ENCODE results near the gene APOBEC3G.
"Not testable (repeated sequence)": the region's sequence is repeated elsewhere in the genome, so short reads cannot be mapped to it uniquely, and the experiment has no call there.

APOBEC3G gene

DNA sequence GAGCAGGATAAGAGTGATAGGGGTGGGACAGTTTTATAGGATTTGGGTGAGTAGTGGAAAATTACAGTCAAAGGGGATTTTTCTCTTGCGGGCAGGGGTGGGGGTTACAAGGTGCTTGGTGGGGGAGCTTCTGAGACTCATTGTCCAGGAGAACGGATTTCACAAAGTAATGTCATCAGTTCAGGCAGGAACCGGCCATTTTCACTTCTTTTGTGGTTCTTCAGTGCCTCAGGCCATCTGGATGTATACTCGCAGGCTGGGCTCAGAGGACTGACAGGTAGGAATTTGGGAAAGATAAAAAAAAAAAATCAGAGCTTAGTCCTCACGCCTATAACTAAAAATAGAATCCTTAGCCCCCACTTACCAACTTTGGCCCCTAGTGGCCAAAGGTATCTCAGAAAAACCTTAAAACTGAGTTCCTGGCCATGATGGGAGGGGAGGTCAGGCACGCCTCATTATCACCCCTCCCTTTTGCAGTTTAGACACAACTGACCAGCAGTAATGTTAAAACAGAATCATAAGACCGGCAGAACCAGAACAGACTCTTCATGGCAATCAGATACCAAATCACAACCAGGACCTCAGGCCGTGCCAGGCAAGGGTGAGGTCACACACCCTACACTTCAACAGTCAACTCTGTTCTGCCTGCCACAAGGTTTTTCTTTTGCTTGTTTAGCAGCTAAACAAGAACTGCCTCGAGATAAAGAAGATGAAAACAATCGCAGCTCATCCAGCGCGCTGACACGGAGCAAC, 8.9 kb upstream of the APOBEC3G start:
- no peak for DNase-seq

DNA sequence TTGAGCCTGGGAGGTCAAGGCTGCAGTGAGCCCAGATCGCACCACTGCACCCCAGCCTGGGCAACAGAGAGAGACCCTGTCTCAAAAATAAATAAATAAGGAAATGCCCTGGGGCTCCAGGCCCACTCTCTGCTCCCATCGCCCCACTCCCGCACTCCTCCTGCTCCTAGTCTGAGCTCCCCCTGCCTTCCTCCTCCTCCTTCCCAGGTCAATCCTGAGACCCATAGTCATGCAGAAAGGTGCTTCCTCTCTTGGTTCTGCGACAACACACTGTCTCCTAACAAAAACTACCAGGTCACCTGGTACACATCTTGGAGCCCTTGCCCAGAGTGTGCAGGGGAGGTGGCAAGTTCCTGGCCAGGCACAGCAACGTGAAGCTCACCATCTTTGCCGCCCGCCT, 6.9 kb upstream of the APOBEC3G start:
- no peak for DNase-seq

DNA sequence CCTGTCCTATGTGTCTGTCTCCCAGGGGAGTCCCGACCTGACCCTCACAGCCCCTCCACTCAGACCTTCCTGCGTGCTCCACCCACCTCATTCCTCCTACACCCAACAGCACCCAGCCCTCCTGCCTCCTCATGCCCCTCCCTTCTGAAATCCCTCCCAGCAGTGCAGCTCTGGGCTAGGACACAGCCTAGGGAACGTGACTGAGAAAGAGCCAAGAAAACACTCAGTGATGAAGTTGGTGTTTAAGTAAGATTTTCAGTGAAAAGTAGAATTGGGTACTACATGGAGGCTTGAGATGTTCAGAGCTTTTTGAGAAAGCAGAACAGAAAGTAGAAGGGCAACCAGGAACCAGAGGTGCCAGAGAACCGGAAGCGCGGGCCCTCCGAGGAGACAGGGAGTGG, 4.5 kb upstream of the APOBEC3G start:
- not testable (repeated sequence) for DNase-seq

DNA sequence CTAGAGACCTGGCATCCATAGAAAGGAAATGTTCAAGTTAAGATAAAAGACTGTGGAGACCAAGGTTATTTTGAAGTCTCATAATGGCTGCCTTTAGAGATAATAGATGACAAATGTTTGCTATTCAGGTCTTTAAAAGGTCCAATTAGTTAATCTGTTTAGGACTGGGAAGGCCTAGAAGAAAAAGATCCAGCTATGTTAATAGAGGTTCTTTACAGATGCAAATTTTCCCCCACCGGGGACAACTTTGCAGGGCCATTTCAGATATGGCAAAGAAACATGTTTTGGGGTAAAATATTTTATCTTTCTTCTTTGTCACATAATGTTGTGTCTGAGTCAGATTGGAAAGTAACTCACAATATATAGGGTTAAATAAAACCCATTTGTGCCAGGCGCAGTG, 3.1 kb upstream of the APOBEC3G start:
- no peak for DNase-seq

DNA sequence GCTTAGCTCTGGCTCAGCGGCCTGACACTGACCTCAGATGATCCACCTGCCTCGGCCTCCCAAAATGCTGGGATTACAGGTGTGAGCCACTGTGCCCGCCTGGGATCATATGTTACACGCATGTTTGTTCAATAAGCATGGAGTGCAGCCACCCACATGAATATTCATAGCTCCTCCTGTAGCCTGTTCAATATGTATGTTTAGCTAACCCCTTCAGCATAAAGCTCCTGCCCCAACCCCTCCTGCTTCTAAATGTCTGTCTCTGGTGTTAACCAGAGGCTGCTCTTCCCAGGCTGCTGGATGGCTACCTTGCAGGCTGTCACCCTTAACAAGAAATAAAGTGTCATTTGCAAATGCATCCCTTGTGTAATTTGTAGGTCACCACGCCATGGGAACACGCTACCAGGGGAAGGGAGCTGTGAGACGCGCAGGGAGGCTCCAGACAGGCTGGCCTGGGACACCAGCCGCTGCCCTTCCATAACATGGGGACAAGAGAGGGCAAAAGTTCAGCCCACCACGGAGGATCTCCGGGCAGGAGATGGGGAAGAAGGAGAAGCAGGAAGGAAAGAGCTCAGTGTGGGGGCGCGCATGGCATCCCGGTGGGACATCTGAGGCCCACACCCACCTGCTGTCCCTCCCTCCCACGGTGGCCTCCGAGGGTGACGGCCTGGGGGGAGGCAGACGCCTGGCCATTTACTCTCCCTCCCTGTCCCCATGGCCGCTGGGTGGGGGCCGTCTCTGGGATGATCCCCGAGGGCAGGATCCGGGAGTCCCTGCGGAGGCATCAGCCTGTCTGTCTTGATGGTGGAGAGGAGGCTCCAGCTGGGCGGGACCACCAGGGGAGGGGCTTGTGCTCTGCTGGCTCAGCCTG, 685 bp upstream of the APOBEC3G start:
- DNase-seq: not testable (repeated sequence)

DNA sequence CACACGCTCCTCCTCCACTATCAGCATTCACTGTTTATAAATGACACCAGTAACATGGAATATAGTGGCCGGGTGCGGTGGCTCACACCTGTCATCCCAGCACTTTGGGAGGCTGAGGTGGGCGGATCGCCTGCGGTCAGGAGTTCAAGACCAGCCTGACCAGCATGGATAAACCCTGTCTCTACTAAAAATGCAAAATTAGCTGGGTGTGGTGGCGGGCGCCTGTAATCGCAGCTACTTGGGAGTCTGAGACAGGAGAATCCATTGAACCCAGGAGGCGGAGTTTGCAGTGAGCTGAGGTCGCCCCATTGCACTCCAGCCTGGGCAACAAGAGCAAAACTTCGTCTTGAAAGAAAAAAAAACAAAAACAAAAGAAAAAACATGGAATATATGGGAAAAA, 837 bp downstream of the APOBEC3G start:
- not testable (repeated sequence) for DNase-seq

DNA sequence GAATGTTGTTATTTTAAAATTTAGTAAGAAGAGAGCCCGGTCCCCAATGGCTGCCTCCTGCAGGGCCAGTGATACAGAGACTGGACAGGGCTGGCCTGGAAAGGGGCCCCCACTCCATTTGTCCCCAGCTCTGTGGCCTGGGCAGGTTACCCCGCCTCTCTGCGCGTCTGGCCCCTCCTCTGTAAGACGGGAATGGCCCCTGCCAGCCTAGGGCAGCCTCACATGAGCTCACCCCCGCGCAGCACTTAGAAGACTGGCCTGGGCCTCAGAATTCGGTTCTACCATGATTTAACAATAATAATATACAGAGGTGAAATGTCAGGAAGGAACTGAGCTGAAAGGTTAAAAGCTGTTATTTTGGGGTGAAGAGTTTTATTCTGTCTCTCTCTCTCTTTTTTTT, 1.3 kb downstream of the APOBEC3G start:
- DNase-seq: no peak

DNA sequence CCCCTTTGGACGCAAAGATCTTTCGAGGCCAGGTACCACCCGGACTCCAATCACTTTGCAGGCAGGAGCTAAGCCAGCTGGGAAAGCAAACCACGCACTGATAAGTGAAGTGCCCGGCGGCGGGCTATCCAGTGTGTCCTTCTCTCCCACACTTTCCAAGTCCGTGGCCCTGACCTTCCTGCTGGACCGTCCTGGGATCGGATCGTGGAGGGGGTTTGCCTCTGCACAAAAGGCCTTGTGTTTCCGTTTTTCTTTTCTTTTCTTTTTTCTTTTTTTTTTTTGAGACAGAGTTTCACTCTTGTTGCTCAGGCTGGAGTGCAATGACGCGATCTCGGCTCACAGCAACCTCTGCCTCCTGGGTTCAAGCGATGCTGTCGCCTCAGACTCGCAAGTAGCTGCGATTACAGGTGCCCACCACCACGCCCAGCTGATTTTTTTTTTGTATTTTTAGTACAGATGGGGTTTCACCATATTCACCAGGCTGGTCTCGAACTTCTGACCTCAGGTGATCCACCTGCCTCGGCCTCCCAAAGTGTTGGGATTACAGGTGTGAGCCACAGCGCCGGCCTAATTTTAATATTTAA, 2.1 kb downstream of the APOBEC3G start:
- DNase-seq: not testable (repeated sequence)

DNA sequence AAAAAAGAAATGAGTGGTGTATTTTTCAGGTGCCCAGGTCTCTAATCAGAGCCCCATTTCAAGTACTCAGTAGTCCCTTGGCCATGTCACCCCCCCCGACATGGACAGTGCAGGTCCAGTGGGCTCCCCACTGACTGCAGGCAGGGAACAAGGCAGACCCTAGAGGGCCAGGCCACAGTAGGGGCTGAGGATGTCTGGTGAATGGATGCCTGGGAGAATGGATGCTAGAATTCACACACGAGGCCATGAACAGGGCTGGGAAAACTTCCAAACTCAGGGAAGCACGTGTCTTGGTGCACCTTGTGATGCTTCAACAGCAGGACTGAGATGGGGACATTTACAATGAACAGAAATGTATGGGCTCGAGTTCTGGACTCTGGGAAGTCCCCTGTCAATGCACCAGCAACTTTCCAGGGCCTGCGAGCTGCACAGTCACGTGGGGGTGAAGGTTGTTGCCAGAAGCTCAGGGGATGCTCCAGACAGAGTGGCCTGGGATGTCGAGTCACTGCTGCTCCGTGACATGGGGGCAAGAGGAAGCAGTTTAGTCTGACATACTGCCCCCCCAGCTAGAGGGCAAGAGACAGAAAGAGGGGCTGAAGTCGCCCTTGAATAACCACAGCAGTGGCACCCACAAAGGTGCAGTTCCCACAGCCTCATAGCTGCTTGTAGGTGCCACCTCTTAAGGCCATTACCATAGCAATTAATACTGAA, 3.1 kb downstream of the APOBEC3G start:
- DNase-seq: no peak

DNA sequence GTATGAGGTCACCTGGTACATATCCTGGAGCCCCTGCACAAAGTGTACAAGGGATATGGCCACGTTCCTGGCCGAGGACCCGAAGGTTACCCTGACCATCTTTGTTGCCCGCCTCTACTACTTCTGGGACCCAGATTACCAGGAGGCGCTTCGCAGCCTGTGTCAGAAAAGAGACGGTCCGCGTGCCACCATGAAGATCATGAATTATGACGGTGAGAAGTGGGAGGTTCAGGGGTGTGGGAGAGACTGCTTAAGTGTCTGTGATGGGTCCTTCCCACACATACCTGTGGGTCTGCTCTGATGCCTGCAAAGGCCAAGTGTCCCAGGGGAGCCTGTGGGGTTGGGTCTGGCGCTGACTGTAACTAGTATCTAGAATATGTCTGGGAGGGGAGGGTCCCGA, 3.9 kb downstream of the APOBEC3G start:
- DNase-seq: no peak

DNA sequence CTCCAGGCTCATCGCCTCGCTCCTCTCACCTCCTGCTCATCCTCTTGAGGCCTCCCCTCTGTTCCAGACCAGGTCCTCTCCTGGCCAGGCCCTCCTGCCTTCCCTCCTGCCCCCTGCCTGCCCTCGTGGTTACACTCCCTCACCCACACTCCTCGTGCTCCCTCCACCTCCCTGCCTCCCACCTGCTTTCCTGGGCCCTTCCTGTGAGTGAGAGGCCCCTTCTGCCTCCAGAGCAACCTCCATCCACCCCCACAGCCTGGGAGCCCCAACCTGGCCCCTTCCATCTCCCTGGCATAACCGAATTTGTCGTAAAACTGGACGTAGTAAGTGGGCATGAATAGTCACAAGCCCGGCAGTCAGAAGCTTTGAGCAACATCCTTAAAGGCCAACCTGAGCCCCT, 4.5 kb downstream of the APOBEC3G start:
- no peak for DNase-seq

DNA sequence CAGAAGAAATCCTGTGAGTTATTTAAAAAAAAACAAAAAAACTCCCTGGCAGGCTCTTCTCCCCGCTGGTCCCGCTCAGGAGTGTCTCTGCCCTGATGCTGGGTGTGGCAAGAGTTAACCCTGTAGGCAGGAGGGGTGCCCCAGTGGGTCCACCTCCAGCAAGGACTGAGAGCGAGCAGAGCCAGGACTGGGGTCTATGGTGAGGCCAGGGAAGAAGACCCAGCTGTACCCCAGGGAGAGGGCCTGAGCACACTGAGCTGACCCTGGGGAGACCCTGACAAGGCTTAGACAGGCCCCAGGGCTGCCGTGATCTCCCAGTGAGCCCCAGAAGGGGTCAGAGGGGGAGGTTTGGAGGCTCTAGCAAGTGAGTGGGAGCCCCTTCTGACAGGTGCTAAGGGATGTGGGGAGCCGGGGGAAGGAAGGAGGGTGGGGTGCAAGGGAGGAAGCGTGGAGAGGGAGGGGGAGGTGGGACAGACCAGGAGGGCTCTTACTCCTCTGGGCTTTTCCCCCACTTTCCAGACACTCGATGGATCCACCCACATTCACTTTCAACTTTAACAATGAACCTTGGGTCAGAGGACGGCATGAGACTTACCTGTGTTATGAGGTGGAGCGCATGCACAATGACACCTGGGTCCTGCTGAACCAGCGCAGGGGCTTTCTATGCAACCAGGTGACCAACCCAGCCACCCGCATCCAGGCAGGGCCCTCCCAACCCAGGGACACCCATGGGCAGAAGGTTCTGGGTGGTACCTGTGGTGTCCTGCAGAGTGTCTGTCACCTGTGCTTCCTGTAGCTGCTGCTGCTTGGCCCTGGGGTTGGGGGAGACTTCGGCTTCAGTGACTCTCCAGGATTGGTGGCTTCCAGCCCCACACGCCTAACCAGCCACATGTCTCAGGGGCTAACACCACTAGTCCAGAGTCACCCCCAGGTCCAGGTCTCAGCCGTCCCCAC, 6.4 kb downstream of the APOBEC3G start:
- no peak for DNase-seq

DNA sequence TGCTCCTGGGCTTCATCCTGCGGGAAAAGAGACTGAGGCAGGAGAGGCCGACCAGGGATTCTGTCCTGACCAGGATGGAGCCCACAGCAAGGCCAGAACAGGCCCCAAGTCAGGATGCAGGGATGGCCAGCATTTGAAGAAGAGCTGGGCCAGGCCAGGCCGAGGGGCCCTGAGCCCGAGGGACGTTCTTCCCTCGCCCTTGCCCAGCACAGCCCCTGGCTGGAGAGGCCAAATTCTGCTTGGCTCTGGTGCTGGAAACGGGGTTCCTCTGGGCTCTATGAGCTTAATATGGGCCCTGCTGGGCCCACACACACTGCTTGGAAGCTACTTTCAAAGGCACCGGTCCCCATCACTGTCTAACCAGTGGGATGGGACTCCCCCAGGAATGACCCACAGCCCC, 7.6 kb downstream of the APOBEC3G start:
- no peak for DNase-seq

DNA sequence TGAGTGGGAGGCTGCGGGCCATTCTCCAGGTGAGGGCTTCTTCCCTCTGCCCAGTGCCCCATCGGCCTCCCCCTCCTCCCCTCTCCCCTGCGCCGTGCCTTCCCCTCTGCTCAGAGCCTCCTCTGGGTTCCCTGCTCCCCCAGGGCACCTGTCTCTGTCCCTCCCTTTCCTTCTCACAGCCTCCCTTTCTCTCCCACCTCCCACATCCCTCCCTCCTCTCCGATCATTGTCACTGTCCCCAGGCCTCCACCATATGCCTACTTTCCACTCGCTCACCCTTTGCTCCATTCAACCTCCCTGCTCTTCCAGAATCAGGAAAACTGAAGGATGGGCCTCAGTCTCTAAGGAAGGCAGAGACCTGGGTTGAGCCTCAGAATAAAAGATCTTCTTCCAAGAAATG, 10.0 kb downstream of the APOBEC3G start:
- DNase-seq: no peak

DNA sequence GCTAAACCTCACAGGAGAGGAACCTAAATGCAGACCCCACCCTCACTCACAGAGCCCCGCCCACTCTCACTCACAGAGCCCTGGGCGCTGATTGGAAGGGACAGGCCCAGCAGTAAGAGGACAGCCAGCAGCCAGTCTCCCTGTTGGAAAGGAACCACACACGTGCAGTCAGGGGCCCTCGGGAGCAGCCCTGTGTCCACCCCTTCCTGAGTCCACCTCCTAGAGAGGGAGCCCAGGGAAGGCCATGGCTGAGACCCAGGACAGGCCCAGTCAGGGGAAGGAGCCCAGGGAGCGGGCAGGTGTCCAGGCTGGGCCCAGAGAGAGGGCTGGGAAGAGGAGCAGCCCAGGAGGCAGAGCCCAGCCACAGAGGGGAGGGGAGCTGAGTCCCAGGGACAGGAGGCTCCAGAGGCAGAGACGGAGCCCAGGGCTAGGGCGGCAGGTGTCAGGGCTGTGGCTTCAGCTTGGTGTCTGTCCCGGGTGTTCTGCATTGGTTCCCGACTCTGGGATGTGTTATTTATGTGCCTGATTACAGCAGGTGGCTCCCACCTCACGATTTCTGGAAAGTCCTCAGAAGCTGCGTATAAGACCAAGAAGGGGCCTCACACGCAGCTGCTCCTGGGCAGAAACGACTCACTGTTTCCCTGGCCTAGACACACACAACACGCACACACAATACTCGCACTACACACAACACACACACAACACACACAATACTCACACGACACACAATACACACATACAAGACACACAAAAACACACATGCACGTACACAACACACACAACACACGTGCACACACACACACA, 11.0 kb downstream of the APOBEC3G start:
- DNase-seq: no peak

DNA sequence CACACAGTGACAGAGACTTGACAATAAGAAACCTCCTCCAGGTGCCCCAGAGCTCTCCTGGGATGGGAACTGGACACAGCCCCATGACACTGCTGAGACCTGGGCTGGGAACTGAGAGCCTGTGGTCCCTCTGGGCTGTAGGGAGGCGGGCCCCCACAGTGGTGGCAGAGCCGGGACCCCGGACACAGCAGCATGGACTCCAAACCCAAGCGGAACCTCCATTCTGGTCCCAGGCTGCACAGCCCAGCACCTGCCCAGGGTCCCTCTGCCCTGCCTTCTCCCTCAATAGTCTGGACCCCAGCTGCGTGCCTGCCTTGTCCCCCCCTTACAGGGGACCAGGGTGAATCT, 11.6 kb downstream of the APOBEC3G start:
- no peak for DNase-seq

DNA sequence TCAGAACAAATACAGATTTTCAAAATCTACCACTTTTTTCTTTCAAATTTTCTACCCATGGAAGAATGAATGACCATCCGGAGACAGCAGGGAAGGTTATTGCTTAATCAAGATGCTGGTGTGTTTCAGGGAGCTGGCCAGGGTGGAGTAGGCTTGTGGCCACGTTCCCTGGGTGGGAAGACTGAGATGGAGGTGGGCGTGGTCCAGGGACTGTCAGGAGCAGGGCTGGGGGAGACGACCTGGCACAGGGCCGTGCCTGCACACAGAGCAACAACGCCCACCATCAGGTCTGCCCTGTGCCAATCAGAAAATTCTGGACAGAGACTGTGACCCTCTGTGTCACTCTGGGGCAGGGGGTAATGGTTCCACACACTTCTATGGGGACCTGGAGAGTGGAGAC, 12.9 kb downstream of the APOBEC3G start:
- no peak for DNase-seq

DNA sequence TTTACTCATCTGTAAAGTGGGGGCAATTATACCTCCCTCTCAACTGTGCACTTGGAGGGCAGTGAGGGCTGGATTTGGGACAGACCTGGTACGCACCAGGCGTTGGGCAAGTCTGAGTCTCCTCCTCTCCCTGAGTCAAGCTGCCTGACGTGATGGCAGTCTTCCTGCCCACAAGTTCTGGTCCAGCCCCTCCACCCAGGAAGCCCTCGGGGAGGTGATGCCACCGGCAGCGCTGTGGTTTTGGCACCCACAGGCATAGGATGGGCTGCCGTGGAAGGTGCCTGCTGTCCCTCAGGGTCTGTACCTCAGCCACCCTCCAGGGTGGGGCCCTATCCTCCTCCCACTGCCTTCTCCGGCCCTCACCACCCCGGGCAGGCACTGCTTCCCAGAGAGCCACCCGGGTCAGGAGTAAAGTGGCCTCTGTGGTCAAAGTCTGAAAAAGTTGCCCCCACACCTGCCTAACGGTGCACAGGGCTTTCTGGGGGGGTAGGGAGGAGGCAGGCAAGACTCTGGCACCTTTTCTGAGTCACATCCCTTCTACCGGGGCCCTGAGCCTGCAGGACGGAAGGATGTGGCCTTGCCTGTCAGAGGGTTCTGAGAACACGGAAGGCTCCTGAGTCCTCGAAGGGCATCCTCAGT, 13.5 kb downstream of the APOBEC3G start:
- no peak for DNase-seq

DNA sequence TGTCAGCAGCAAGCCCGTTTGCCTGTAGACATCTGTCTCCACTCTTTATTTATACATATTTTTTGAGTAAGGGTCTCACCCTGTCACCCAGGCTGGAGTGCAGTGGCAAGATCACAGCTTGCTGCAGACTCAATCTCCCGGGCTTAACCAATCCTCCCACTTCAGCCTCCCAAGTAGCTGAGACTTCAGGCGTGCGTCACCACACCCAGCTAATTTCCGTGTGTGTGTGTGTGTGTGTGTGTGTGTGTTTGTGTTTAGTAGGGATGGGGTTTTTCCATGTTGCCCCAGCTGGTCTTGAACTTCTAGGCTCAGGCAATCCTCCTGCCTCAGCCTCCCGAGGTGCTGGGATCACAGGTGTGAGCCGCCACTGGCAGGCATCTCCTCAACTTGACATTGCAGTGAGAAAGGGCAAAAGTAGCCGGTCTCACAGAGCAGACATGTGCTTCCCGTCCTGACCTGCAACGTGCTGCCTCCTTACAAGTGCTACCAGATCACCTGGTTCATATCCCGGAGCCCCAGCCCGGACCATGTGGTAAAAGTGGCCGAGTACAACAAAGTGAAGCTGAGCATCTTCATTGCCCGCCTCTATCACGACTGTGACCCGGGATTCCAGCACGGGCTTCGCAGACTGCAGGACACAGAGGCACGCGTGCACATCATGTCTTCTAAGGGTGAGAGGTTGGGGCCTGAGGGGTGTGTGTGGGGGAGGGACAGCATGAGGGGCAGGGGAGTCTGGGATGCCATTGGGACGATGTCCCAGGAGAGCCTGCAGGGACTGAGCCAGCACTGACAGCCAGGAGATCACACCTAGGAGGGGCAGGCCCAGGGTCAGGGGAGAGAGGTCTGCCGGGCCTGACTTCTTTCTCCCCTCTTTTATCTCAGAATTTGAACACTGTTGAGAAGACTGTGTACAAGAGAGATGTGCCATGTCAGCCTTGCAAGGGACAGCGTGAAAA, 14.3 kb downstream of the APOBEC3G start:
- DNase-seq: no peak

Data from bone marrow (tissue), 2 donors.